Measurements from ENCODE around the gene TXNRD1. TPM values are rescaled to one million over a fixed set of nuclear protein-coding genes. Genes with fewer than 3 reads are reported as not detected.
"Not testable (repeated sequence)": the region's sequence is repeated elsewhere in the genome, so short reads cannot be mapped to it uniquely, and the experiment has no call there.

TXNRD1 gene
- total and polyA plus RNA-seq, 12 donors = 53.9 to 487 (median 290) TPM

GRCh38 chr12:104263580-104264358, 48.2 kb downstream of the TXNRD1 start:
- H3K9me3 ChIP-seq (replicated peaks in 1 of 3) = no peaks in the 10 kb centered on the region
- intact Hi-C loops (cut with DNase I) = no loop called here
- H3K27ac ChIP-seq = peak overlapping the region in 1 of 5 donors; percentile 32
- no peak for DNase-seq
- H3K4me1 ChIP-seq (replicated peaks in 1 of 2) = no peaks in the 10 kb centered on the region
- no peak for TF ChIP-seq CTCF (IDR thresholded peaks at IDR 0.05)
- no peak for TF ChIP-seq POLR2A (IDR thresholded peaks at IDR 0.05)
- 62 to 92% (median 76%) methylated on average over 1 of the region's 1 CpG for WGBS, 4 donors
- no peaks in the 10 kb centered on the region for H3K36me3 ChIP-seq (replicated peaks in 1 of 2)
- no peaks in the 10 kb centered on the region for H3K27me3 ChIP-seq
- no peak overlapping the region for H3K4me3 ChIP-seq

GRCh38 chr12:104265436-104265835, 49.9 kb downstream of the TXNRD1 start:
- H3K27me3 ChIP-seq; H3K9me3 ChIP-seq (replicated peaks in 1 of 3); H3K4me3 ChIP-seq; H3K27ac ChIP-seq; DNase-seq; H3K4me1 ChIP-seq (replicated peaks in 1 of 2); intact Hi-C loops (cut with DNase I); H3K36me3 ChIP-seq (replicated peaks in 1 of 2): not testable (repeated sequence)
- 89 to 97% (median 95%) methylated on average over 8 to 23 of the region's 24 CpGs for WGBS, 4 donors

- H3K9me3 ChIP-seq (replicated peaks in 1 of 3) = no peaks in the 10 kb centered on the region
- TF ChIP-seq CTCF (IDR thresholded peaks at IDR 0.05) (no peak), POLR2A (IDR thresholded peaks at IDR 0.05) (no peak)
- intact Hi-C loops (cut with DNase I) = no loop called here
- WGBS, 4 donors = 88 to 93% (median 93%) methylated on average over 11 of the region's 11 CpGs
- no peak overlapping the region for H3K27ac ChIP-seq
- no peaks in the 10 kb centered on the region for H3K27me3 ChIP-seq
- no peaks in the 10 kb centered on the region for H3K36me3 ChIP-seq (replicated peaks in 1 of 2)
- H3K4me3 ChIP-seq = no peak overlapping the region
- H3K4me1 ChIP-seq (replicated peaks in 1 of 2) = peaks cover 0 to 10% of the 10 kb centered on the region in 2 donors
- no peak for DNase-seq
Observed at GRCh38 chr12:104272938-104273337, 57.4 kb downstream of the TXNRD1 start.

- Histone ChIP-seq H3K36me3 (replicated peaks in 1 of 2) (no peaks in the 10 kb centered on the region), H3K27me3 (no peaks in the 10 kb centered on the region), H3K4me3 (no peak overlapping the region), H3K9me3 (replicated peaks in 1 of 3) (no peaks in the 10 kb centered on the region), H3K4me1 (replicated peaks in 1 of 2) (peaks cover 0 to 10% of the 10 kb centered on the region in 2 donors), H3K27ac (no peak overlapping the region)
- TF ChIP-seq CTCF (IDR thresholded peaks at IDR 0.05) = no peak
- TF ChIP-seq POLR2A (IDR thresholded peaks at IDR 0.05) = no peak
- intact Hi-C loops (cut with DNase I) = no loop called here
- 92 to 97% (median 95%) methylated on average over 11 of the region's 11 CpGs for WGBS, 4 donors
- no peak for DNase-seq
Observed at GRCh38 chr12:104273503-104273902, 57.9 kb downstream of the TXNRD1 start.

- H3K4me3 ChIP-seq = no peak overlapping the region
- peaks cover 4 to 23% of the 10 kb centered on the region in 2 donors for H3K4me1 ChIP-seq (replicated peaks in 1 of 2)
- TF ChIP-seq CTCF (IDR thresholded peaks at IDR 0.05) (no peak), POLR2A (IDR thresholded peaks at IDR 0.05) (no peak)
- 90 to 99% (median 98%) methylated on average over 4 of the region's 4 CpGs for WGBS, 4 donors
- no peak for DNase-seq
- H3K27me3 ChIP-seq = no peaks in the 10 kb centered on the region
- no peaks in the 10 kb centered on the region for H3K9me3 ChIP-seq (replicated peaks in 1 of 3)
- intact Hi-C loops (cut with DNase I) = no loop called here
- no peak overlapping the region for H3K27ac ChIP-seq
- no peaks in the 10 kb centered on the region for H3K36me3 ChIP-seq (replicated peaks in 1 of 2)
Observed at GRCh38 chr12:104274811-104275210, 59.2 kb downstream of the TXNRD1 start.
